CD4-positive, CD25-positive, alpha-beta regulatory T cell (primary cell): ENCODE measurements around the gene UBE2E1. TPM values are rescaled to one million over a fixed set of nuclear protein-coding genes. Genes with fewer than 3 reads are reported as not detected.

ENCODE experiments used
- ATAC-seq, 2 donors: fragments of 150-1000 bp; cut with Tn5 transposase; one replicate each; pipeline ENCODE4 v1.10.0; 2021; ENCODE audit warnings: low read depth in 2 of 2, moderate number of reproducible peaks in 2 of 2, moderate library complexity in 1 of 2
- DNase-seq, 3 donors: peaks; one replicate each; pipeline versions ENCODE4 v3.0.0 to v3.0.0-alpha.2; 2012 to 2022; ENCODE audit warnings: mixed read lengths in 1 of 3
- H3K27ac ChIP-seq: one replicate; pipeline ENCODE4 v1.7.0; 2013; ENCODE audit warnings: mild to moderate bottlenecking, low read length; ENCODE audit not compliant: insufficient read depth, poor library complexity, severe bottlenecking
- H3K27me3 ChIP-seq: one replicate; pipeline ENCODE4 v1.7.0; 2013; ENCODE audit warnings: low read length; ENCODE audit not compliant: control insufficient read depth, insufficient read depth
- H3K36me3 ChIP-seq: one replicate; pipeline ENCODE4 v1.7.0; 2013; ENCODE audit warnings: mild to moderate bottlenecking, low read length, moderate library complexity; ENCODE audit not compliant: control insufficient read depth, insufficient read depth
- H3K4me1 ChIP-seq: 2 replicates; pipeline ENCODE4 v1.7.0; 2013; ENCODE audit warnings: mild to moderate bottlenecking, low read length; ENCODE audit not compliant: insufficient read depth, control insufficient read depth, poor library complexity, severe bottlenecking
- H3K4me3 ChIP-seq: one replicate; pipeline ENCODE4 v1.7.0; 2013; ENCODE audit warnings: low read depth, mild to moderate bottlenecking, low read length, moderate library complexity
- H3K9me3 ChIP-seq, 2 experiments: 1 replicate in 1 of 2; 2 replicates in 1 of 2; pipeline ENCODE4 v1.7.0; 2013; ENCODE audit warnings: low read length in 2 of 2, mild to moderate bottlenecking in 1 of 2, moderate library complexity in 1 of 2; ENCODE audit not compliant: control insufficient read depth in 2 of 2
- H3K27ac Mint-ChIP-seq, 3 donors: one replicate each; pipeline ENCODE4 v1.8.0; 2020 to 2022; ENCODE audit warnings: mild to moderate bottlenecking in 3 of 3, mixed read lengths in 3 of 3, moderate library complexity in 2 of 3
- H3K27me3 Mint-ChIP-seq: one replicate; pipeline ENCODE4 v1.8.0; 2022; ENCODE audit warnings: mild to moderate bottlenecking, mixed read lengths
- H3K36me3 Mint-ChIP-seq: one replicate; pipeline ENCODE4 v1.8.0; 2020; ENCODE audit warnings: mixed read lengths
- H3K4me1 Mint-ChIP-seq, 4 donors: one replicate each; pipeline ENCODE4 v1.8.0; 2020 to 2022; ENCODE audit warnings: mixed read lengths in 4 of 4, mild to moderate bottlenecking in 1 of 4
- H3K4me3 Mint-ChIP-seq, 4 donors: one replicate each; pipeline ENCODE4 v1.8.0; 2020 to 2022; ENCODE audit warnings: mild to moderate bottlenecking in 4 of 4, mixed read lengths in 4 of 4, moderate library complexity in 3 of 4
- H3K9me3 Mint-ChIP-seq, 7 donors: one replicate each; pipeline ENCODE4 v1.8.0; 2020 to 2022; ENCODE audit warnings: mixed read lengths in 7 of 7, mild to moderate bottlenecking in 3 of 7, moderate library complexity in 2 of 7
- polyA plus RNA-seq, 4 donors: library from polyadenylated mRNA; unstranded; fragments of 300-500 nt; fragmentation: Illumina TruSeq; gene quantifications; one replicate each; pipeline ENCODE4 v1.2.3, GENCODE V29; 2021
- total RNA-seq: library from RNA; stranded (reverse); gene quantifications from one replicate; pipeline ENCODE4 v1.2.3, GENCODE V29; 2022

UBE2E1 gene
- total and polyA plus RNA-seq, 5 donors from 2014 or later, result 6.2 to 65.3 (median 12.8) TPM

GRCh38 chr3:23762759-23763477, 42.8 kb upstream of the UBE2E1 start:
- Mint-ChIP-seq H3K4me3 (peak overlapping the region in 3 of 4 donors; percentile 22 to 43 (median 38)), H3K27ac (no peak overlapping the region), H3K36me3 (no peaks in the 10 kb centered on the region), H3K27me3 (no peaks in the 10 kb centered on the region), H3K9me3 (no peaks in the 10 kb centered on the region), H3K4me1 (peaks cover 0 to 12% (median 8%) of the 10 kb centered on the region in 4 donors)
- no peaks in the 10 kb centered on the region for H3K27me3 ChIP-seq
- no peaks in the 10 kb centered on the region for H3K9me3 ChIP-seq
- no peak overlapping the region for H3K27ac ChIP-seq
- H3K4me3 ChIP-seq, result peak overlapping the region; percentile 11
- H3K36me3 ChIP-seq, result no peaks in the 10 kb centered on the region
- ATAC-seq (no peak), DNase-seq (no peak)
- no peaks in the 10 kb centered on the region for H3K4me1 ChIP-seq

- no peaks in the 10 kb centered on the region for H3K36me3 Mint-ChIP-seq
- no peak overlapping the region for H3K27ac ChIP-seq
- no peak overlapping the region for H3K27ac Mint-ChIP-seq
- no peaks in the 10 kb centered on the region for H3K27me3 ChIP-seq
- H3K27me3 Mint-ChIP-seq, result no peaks in the 10 kb centered on the region
- no peak overlapping the region for H3K4me3 ChIP-seq
- no peak overlapping the region for H3K4me3 Mint-ChIP-seq
- DNase-seq (no peak), ATAC-seq (no peak)
- H3K9me3 Mint-ChIP-seq, result peaks cover 0 to 1% (median 0%) of the 10 kb centered on the region in 7 donors
- no peaks in the 10 kb centered on the region for H3K4me1 ChIP-seq
- H3K4me1 Mint-ChIP-seq, result peaks cover 0 to 12% (median 8%) of the 10 kb centered on the region in 4 donors
- no peaks in the 10 kb centered on the region for H3K36me3 ChIP-seq
- no peaks in the 10 kb centered on the region for H3K9me3 ChIP-seq
Observed at GRCh38 chr3:23764407-23764806, 41.3 kb upstream of the UBE2E1 start.

DNA sequence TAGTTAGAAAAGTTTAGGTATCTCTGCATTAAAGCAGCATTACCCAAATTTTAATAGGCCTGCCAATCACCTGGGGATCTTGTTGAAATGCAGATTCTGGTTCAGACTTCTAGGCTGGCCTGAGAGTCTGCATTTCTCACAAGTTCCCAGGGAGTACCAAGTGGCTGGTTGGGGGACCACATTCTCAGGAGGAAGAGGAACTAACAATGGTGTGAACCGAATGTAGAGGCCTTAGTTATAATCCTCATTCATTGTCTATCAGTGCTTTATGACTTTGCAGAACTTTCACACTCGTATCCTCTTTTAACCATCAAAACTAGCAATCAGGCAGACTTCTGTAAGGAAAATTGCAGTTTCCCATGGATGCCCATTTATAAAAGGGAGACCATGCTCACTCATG, 38.2 kb upstream of the UBE2E1 start:
- peaks cover 6% of the 10 kb centered on the region for H3K27me3 Mint-ChIP-seq

DNA sequence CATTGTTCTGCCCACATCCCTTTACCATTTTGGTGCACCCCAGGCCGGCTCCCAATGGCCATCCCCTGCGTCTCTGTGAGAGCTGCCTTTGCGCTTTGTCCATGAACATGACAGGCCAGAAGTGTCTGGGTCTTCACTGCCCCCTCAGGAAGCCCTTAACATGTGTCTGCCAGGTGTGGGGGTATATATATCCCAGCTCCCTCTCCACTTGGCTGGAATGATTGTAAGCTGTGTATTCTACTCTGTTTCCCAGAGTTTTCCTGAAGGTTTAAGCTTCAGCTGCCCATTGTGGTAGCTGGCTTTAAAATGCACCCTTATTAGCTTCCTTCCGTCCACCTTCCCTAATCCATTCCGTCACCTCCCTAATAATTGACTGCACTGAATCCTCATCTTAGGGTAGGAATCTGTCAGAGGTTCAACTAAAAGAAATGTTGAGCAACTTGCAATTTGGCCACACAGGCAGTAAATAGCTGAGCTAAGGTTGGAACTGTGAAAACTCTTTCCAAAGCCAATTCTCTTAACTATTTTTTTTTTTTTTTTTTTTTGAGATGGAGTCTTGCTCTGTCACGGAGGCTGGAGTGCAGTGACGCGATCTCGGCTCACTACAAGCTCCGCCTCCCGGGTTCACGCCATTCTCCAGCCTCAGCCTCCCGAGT, 30.4 kb upstream of the UBE2E1 start:
- no peaks in the 10 kb centered on the region for H3K36me3 ChIP-seq
- no peaks in the 10 kb centered on the region for H3K36me3 Mint-ChIP-seq
- ATAC-seq, result no peak
- no peaks in the 10 kb centered on the region for H3K4me1 ChIP-seq
- no peak overlapping the region for H3K4me3 Mint-ChIP-seq
- no peak overlapping the region for H3K27ac Mint-ChIP-seq
- peaks cover 16% of the 10 kb centered on the region for H3K27me3 Mint-ChIP-seq
- no peaks in the 10 kb centered on the region for H3K27me3 ChIP-seq
- no peaks in the 10 kb centered on the region for H3K4me1 Mint-ChIP-seq
- no peak overlapping the region for H3K27ac ChIP-seq
- no peaks in the 10 kb centered on the region for H3K9me3 ChIP-seq
- no peak overlapping the region for H3K4me3 ChIP-seq
- H3K9me3 Mint-ChIP-seq, result peaks cover 0 to 1% (median 0%) of the 10 kb centered on the region in 7 donors
- DNase-seq, result no peak

More for the DNA sequence above, 38.2 kb upstream of the UBE2E1 start:
- H3K36me3 Mint-ChIP-seq, result no peaks in the 10 kb centered on the region
- H3K27me3 ChIP-seq, result no peaks in the 10 kb centered on the region
- ATAC-seq (no peak), DNase-seq (no peak)
- no peaks in the 10 kb centered on the region for H3K36me3 ChIP-seq
- H3K27ac Mint-ChIP-seq, result no peak overlapping the region
- H3K9me3 Mint-ChIP-seq, result peaks cover 0 to 1% (median 0%) of the 10 kb centered on the region in 7 donors
- no peak overlapping the region for H3K4me3 Mint-ChIP-seq
- no peak overlapping the region for H3K27ac ChIP-seq
- H3K4me1 Mint-ChIP-seq, result peaks cover 0 to 6% (median 3%) of the 10 kb centered on the region in 4 donors
- no peaks in the 10 kb centered on the region for H3K4me1 ChIP-seq
- H3K4me3 ChIP-seq, result no peak overlapping the region
- no peaks in the 10 kb centered on the region for H3K9me3 ChIP-seq

DNA sequence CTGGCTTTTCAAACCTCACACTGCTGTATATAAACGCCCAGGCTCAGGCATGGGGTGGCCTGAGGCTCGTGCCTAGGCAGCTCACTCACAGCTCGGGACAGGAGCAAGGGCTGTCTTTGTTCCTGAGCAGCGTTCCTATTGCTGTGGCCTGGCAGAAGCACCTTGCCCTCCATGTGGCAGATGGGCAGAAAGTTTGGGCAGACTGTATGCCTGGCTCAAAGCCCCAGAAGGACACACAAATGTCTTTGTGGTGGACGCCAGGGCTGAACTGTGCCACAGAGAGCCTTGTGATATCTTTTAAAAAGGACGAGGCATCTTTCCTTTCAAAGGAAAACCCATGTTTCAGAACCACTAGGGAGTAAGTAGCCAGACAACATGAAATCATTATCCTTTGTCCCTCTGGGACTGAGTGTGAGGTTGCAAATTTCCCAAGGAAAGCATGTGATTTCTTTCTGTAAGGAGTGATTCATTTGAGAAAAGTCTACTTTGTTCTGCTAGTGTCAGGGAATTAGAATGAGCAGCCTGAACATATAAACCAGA, 29.3 kb upstream of the UBE2E1 start:
- Mint-ChIP-seq H3K4me1 (no peaks in the 10 kb centered on the region), H3K27ac (peak overlapping the region in 1 of 3 donors; percentile 49), H3K9me3 (peaks cover 0 to 3% (median 0%) of the 10 kb centered on the region in 7 donors), H3K4me3 (no peak overlapping the region), H3K36me3 (no peaks in the 10 kb centered on the region), H3K27me3 (peaks cover 23% of the 10 kb centered on the region)
- Histone ChIP-seq H3K9me3 (no peaks in the 10 kb centered on the region), H3K4me3 (no peak overlapping the region), H3K36me3 (no peaks in the 10 kb centered on the region), H3K4me1 (no peaks in the 10 kb centered on the region), H3K27ac (no peak overlapping the region), H3K27me3 (no peaks in the 10 kb centered on the region)
- ATAC-seq (no peak), DNase-seq (no peak)

DNA sequence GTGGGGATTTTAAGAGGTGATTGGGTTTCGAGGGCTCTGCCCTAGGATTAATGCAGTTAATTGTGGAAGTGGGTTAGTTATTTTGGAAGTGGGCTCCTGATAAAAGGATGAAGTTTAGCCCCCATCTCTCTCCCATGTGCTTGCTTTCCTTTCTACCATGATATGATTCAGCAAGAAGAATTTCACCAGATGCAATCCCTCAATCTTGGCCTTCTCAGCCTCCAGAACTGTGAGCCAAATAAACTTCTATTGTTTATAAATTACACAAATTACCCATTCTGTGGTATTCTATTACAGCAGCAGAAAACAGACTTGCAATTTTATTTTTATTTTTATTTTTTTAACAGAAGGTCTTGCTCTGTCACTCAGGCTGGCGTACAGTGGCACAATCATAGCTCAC, 27.3 kb upstream of the UBE2E1 start:
- Histone ChIP-seq H3K36me3 (no peaks in the 10 kb centered on the region), H3K4me3 (no peak overlapping the region), H3K27ac (no peak overlapping the region), H3K9me3 (no peaks in the 10 kb centered on the region), H3K4me1 (no peaks in the 10 kb centered on the region), H3K27me3 (peaks cover 4% of the 10 kb centered on the region)
- peaks cover 29% of the 10 kb centered on the region for H3K27me3 Mint-ChIP-seq
- H3K36me3 Mint-ChIP-seq, result no peaks in the 10 kb centered on the region
- DNase-seq (no peak), ATAC-seq (no peak)
- no peak overlapping the region for H3K4me3 Mint-ChIP-seq
- H3K9me3 Mint-ChIP-seq, result peaks cover 0 to 11% (median 0%) of the 10 kb centered on the region in 7 donors
- no peak overlapping the region for H3K27ac Mint-ChIP-seq
- no peaks in the 10 kb centered on the region for H3K4me1 Mint-ChIP-seq

GRCh38 chr3:23779841-23780240, 25.9 kb upstream of the UBE2E1 start:
- Mint-ChIP-seq H3K36me3 (no peaks in the 10 kb centered on the region), H3K9me3 (peaks cover 0 to 11% (median 0%) of the 10 kb centered on the region in 7 donors), H3K27me3 (peaks cover 32% of the 10 kb centered on the region), H3K4me3 (no peak overlapping the region), H3K27ac (peak overlapping the region in 1 of 3 donors; percentile 2), H3K4me1 (no peaks in the 10 kb centered on the region)
- H3K27me3 ChIP-seq, result peaks cover 4% of the 10 kb centered on the region
- DNase-seq, result no peak
- H3K9me3 ChIP-seq, result no peaks in the 10 kb centered on the region
- no peaks in the 10 kb centered on the region for H3K36me3 ChIP-seq
- ATAC-seq, result no peak
- H3K4me3 ChIP-seq, result no peak overlapping the region
- no peak overlapping the region for H3K27ac ChIP-seq
- H3K4me1 ChIP-seq, result no peaks in the 10 kb centered on the region
